GM19035 (cell line): ENCODE results near the gene MNS1.
"Not testable (repeated sequence)": the region's sequence is repeated elsewhere in the genome, so short reads cannot be mapped to it uniquely, and the experiment has no call there.

Experiments used
- ATAC-seq: cut with Tn5 transposase; IDR thresholded peaks from one replicate; pipeline ENCODE4 v1.9.1; 2021; ENCODE audit not compliant: unreplicated experiment

MNS1 gene

GRCh38 chr15:56454836-56455235 lies 10.1 kb downstream of the MNS1 start:
- no peak for ATAC-seq

DNA sequence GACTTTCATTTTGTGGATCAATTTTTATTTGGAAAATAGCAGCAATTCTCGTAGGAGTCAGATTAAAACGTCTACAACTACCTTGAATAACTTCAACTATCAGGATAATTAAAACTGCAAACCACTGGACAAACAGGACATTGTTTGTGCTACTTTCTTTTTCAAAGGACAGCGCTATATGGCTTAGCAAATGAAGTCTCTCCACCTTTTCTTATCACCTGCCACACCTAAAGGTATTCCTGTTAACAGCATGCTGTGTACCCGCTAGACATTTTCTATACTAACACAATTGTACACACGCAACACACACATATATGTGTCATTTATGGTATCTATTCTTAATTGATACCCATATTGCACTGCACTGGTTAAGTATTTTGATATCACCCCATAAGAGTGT lies 19.2 kb downstream of the MNS1 start:
- ATAC-seq: no peak

- no peak for ATAC-seq
These were observed 22.6 kb downstream of the MNS1 start for GRCh38 chr15:56442354-56442753.

DNA sequence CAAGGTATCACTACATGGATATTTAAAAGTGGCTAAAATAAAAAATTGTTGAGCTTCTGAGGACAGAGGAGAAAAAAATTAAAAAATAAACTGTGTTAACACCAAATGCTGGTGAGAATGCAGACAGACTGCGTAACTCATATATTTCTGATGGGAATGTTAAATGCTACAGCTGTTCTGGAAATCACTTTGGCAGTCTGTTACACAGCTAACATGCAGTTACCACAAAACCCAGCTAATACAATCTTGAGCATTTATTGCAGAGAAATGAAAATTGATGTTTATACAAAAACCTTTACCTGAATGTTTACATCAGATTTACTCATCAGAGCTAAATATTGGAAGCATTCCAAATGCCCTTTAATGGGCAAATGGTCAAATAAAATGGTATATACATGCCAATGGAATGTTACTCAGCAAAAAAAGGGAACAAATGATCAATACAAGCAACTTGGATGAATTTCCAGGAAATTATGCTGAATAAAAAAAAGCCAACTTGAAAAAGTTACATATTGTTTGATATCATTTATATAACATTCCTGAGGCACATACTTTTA lies 24.6 kb downstream of the MNS1 start:
- ATAC-seq: no peak

DNA sequence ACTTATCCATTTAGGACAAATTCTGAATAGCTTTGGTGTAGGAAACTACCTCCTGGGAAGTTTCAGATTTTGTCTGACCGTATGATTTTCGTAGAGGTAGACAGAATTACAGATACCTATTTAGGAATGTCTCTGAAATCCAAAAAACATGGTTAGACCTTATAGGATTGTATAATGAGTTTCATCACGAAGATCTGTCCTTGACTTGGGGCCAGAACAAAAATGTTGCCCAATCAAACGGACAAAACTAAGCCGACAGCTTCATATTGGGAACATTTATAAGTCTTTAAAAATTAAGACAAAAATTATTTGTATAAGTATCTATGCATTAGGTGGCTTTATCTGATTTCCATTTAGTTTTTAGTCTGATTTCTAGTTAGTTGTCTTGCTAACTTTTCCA lies 32.6 kb downstream of the MNS1 start:
- no peak for ATAC-seq

DNA sequence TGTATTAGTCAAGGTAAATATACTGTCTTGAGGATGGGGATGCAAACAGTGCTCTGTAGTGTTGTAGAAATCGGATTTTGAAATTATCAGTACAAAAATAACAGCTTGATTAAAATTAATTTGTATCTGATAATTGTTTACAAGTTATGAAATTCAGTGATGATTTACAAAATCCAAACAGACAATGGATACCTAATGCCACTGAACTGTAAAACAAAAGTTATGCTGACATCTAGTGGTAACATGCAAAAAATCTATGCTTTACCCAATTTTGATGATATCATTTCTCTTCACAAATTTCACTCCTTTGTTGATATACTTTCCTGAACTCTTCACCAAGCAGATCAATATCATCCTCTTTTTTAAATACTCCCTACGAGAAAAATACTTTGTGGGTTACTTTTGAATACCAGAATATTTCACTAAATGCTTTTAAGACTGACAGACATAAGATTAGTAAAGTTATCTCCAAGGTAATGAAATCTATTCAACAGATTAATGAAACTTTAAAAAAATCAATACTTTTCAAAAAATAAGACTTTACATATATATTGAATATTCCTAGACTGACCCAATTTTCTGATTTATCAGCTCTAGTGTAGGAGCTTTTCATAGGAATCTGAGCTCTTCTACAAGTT lies 36.0 kb downstream of the MNS1 start:
- no peak for ATAC-seq

DNA sequence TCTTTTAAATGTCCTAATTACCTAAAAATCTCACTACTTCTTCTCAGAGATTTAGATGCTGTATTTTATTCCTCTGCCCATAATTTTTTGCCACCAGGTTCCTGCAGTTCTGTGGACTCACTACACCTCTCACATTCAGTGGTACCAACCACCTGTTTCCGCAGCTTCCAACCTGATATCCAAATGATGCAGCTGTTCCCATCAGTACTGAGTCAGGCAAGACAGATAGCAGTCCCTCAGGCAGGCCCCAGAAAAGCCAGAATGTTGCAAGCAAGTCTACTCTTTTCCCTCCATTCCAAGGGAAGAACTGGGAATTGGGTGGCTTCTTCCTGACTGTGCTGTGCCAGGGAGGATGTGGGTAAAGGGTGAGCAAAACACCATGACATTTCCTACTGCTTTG lies 39.0 kb downstream of the MNS1 start:
- ATAC-seq: no peak

- no peak for ATAC-seq
These were observed 39.7 kb downstream of the MNS1 start for GRCh38 chr15:56425276-56425675.

GRCh38 chr15:56413114-56413733 lies 51.7 kb downstream of the MNS1 start:
- not testable (repeated sequence) for ATAC-seq

DNA sequence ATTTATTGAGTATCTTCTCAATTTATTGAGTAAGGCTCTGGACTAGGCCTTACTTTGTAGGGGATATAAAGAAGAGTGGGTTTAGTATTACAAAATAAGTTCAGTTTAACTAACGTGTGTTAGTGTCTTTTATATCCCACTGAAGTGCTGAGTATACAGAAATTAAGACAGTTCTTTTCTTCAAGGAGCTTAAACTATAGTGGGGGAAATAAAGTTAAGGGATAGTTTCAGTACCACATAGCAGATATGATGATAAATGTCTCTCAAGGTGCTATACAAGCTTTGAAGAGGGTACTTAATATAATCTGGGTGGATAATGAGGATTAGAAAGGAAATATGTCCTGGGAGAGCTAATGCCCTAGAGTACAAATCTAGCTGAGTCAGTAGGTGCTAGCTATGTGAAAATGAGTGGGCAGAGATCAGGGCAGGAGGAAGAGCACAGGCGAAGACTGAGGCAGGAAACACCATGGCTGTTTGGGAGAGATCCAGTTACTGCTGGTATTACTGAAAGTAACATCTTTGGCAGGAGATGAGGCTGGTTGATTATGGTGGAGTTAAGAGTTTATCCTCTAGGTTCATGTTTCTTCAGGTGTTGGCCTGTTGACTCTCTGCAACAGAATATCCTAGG lies 53.7 kb downstream of the MNS1 start:
- no peak for ATAC-seq

GRCh38 chr15:56410721-56411120 lies 54.2 kb downstream of the MNS1 start:
- no peak for ATAC-seq

GRCh38 chr15:56399209-56399608 lies 65.7 kb downstream of the MNS1 start:
- ATAC-seq: not testable (repeated sequence)

GRCh38 chr15:56397325-56397724 lies 67.6 kb downstream of the MNS1 start:
- not testable (repeated sequence) for ATAC-seq

DNA sequence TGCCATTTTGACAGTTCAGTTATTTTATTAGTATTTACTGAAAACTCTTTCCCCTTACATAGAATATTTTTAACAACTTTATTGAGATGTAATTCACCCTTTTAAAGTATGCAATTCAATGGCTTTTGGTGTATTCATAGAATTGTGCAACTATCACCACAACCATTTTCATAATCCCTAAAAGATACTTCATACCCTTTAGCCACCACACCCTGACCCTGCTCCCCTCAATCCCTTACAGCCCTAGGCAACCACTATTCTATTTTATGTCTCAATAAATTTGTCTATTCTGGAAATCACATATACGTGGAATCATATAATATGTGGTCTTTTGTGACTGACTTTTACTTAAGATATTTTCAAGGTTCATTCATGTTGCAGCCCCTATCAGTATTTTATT lies 70.0 kb downstream of the MNS1 start:
- no peak for ATAC-seq

- no peak for ATAC-seq
These were observed 71.7 kb downstream of the MNS1 start for GRCh38 chr15:56393277-56393676.

GRCh38 chr15:56390739-56391267 lies 74.1 kb downstream of the MNS1 start:
- no peak for ATAC-seq

DNA sequence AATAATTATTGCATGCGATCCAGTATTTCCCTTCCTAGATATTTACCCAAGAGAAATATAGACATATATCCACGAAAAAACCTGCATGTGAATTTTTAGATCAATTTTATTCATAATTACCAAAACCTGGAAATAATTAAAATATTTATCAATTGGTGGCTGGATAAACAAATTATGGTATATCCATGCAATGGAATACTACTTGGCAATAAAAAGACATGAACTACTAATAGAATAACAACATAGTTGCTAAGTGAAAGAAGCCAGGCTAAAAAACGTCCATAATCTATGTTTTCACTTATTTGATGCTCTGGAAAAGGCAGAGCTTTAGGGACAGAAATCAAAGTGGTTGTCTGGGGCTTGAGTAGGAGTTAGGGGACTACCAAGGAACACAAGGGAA lies 79.0 kb downstream of the MNS1 start:
- no peak for ATAC-seq

- ATAC-seq: no peak
These were observed 81.9 kb downstream of the MNS1 start for GRCh38 chr15:56383010-56383409.
